Measurements from ENCODE around the gene CLSTN1.
"Not testable (repeated sequence)": the region's sequence is repeated elsewhere in the genome, so short reads cannot be mapped to it uniquely, and the experiment has no call there.

CLSTN1 gene

DNA sequence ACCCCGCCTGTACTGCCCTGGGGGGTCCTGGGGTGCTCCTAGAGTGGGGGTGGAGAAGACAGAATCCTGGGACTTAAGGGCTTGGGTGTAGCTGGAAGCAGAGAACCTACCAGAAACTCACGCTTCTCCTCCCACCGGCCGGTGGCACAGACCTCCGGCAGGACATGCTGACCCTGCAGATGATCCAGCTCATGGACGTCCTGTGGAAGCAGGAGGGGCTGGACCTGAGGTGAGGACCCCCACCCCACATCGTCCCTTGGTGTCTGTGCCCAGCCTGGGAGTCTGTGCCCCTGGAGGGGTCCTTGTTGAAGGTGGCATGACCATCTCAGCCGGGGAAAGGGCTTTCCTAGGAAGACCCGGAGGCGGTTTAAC is 101.4 kb downstream of the CLSTN1 start:
- Mint-ChIP-seq H3K36me3 (ENCODE audit: low read depth) (peaks cover 58% of the 10 kb centered on the region), H3K27me3 (no peaks in the 10 kb centered on the region), H3K27ac (no peak overlapping the region), H3K4me1 (peaks cover 58% of the 10 kb centered on the region), H3K9me3 (no peaks in the 10 kb centered on the region), H3K4me3 (no peak overlapping the region)
- ATAC-seq (no peak), DNase-seq (no peak)

DNA sequence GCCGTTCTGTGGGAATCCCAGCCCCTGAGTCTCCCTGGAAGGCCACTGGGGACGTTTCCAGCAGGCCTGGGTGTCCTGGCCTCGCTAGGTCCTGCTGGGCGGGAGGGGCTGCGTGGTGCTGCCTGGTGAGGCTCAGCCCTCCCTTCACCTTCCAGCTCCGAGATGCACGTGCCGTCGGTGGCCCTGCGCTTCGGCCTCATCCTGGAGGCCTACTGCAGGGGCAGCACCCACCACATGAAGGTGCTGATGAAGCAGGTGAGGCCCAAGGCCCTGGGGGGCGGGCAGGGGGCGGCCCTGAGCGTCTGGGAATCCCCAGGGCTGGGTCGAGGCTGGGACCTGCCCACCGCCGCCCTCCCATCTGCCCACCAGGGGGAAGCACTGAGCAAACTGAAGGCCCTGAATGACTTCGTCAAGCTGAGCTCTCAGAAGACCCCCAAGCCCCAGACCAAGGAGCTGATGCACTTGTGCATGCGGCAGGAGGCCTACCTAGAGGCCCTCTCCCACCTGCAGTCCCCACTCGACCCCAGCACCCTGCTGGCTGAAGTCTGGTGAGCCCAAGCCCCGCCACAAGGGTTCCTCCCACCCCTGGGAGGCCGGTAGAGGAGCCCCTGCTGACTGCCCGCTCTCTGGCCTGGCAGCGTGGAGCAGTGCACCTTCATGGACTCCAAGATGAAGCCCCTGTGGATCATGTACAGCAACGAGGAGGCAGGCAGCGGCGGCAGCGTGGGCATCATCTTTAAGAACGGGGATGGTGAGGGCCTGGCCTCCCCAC is 102.0 kb downstream of the CLSTN1 start:
- ATAC-seq = peak; percentile 33

DNA sequence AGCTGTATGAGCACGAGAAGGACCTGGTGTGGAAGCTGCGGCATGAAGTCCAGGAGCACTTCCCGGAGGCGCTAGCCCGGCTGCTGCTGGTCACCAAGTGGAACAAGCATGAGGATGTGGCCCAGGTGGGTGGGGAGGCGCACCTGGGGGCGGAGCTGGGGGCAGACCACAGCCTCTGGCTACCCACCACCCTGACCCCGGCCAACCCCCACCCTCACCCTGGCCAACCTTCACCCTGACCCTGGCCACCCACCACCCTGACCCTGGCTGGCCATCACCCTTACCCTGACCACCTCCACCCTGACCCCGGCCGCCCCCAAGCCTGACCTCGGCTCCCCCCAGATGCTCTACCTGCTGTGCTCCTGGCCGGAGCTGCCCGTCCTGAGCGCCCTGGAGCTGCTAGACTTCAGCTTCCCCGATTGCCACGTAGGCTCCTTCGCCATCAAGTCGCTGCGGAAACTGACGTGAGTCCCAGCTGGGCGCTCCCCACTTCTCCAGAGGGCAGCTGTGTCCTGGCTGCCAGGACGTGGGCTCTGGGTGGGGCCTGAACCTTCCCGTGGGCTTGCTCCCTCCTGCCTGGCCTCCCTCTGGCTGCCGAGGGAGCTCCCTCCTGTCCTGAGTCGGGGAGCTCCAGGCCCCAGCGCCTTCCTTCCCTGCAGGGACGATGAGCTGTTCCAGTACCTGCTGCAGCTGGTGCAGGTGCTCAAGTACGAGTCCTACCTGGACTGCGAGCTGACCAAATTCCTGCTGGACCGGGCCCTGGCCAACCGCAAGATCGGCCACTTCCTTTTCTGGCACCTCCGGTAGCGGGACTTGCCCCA is 102.8 kb downstream of the CLSTN1 start:
- H3K4me1 Mint-ChIP-seq = peaks cover 59% of the 10 kb centered on the region
- ATAC-seq (no peak), DNase-seq (no peak)
- H3K9me3 Mint-ChIP-seq = no peaks in the 10 kb centered on the region
- H3K4me3 Mint-ChIP-seq = no peak overlapping the region
- H3K27me3 Mint-ChIP-seq = no peaks in the 10 kb centered on the region
- peaks cover 57% of the 10 kb centered on the region for H3K36me3 Mint-ChIP-seq (ENCODE audit: low read depth)
- peak overlapping the region; percentile 46 for H3K27ac Mint-ChIP-seq

More for the DNA sequence above, 102.0 kb downstream of the CLSTN1 start:
- peak; percentile 87 for DNase-seq
- peak overlapping the region; percentile 46 for H3K27ac Mint-ChIP-seq
- H3K36me3 Mint-ChIP-seq (ENCODE audit: low read depth) = peaks cover 56% of the 10 kb centered on the region
- no peaks in the 10 kb centered on the region for H3K9me3 Mint-ChIP-seq
- H3K4me1 Mint-ChIP-seq = peaks cover 58% of the 10 kb centered on the region
- H3K4me3 Mint-ChIP-seq = no peak overlapping the region
- no peaks in the 10 kb centered on the region for H3K27me3 Mint-ChIP-seq

DNA sequence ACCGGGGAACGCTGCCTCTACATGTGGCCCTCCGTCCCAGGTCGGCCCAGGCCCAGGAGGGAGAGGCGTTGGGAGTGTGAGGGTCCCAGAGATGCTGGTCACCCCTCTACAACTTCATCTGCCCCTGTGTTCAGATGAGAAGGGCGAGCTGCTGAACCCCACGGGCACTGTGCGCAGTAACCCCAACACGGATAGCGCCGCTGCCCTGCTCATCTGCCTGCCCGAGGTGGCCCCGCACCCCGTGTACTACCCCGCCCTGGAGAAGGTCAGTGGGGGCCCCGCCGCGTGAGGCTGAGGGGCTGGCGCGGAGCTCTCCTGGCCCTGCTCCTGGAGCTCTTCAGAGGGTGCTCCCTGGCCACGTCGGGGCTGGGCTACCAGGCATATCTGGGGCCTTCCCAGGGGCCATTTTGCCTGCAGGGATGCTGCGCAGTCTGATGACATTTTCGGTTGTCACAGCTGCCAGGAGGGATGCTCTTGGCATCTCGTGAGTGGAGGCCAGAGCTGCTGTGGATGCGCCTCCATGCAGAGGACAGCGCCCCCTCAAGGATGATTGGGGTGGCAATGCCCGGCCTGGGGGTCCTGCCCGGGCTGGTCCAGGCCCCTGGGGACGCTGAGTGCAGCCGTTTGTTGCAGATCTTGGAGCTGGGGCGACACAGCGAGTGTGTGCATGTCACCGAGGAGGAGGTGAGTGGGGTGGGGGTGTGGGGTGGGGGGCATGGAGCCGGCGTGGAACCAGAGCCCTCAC is 103.6 kb downstream of the CLSTN1 start:
- no peak for DNase-seq
- H3K36me3 Mint-ChIP-seq (ENCODE audit: low read depth) = peaks cover 60% of the 10 kb centered on the region
- H3K4me1 Mint-ChIP-seq = peaks cover 64% of the 10 kb centered on the region
- no peaks in the 10 kb centered on the region for H3K9me3 Mint-ChIP-seq
- no peak overlapping the region for H3K4me3 Mint-ChIP-seq
- H3K27ac Mint-ChIP-seq = peak overlapping the region; percentile 52
- no peaks in the 10 kb centered on the region for H3K27me3 Mint-ChIP-seq
- no peak for ATAC-seq

DNA sequence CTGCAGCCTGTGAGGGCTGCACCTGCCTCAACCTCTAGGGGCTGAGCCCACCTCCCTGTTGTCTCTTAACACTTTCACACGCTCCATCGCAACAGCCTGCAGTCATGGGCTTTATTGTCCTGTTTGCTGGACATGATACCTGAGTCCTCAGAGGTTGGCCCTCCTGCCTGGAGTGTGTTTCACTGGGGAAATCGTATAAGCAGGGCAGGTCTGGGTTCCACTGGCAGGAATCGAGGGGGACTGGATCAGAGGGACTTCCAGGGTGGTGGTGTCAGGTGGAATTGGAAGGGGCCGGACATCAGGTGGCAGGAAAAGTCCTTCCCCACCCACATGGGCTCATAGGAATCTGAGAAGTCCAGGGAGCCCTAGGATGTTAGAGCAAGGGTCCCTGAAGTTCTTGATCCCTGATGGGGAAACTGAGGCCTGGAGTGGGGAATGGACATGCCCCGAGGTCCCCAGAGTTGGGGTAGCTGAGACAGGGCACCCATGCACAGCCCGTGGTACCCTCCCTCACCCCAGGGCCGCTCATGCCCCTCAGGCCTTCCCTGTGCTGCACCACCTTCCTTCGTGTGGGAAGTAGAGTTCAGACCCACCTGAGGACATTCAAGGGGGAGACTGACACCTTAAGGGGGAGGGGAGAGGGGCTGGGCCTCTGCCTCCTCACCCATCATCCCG is 105.6 kb downstream of the CLSTN1 start:
- H3K27ac Mint-ChIP-seq = peak overlapping the region; percentile 95
- peaks cover 47% of the 10 kb centered on the region for H3K36me3 Mint-ChIP-seq (ENCODE audit: low read depth)
- DNase-seq (no peak), ATAC-seq (no peak)
- no peaks in the 10 kb centered on the region for H3K9me3 Mint-ChIP-seq
- no peaks in the 10 kb centered on the region for H3K27me3 Mint-ChIP-seq
- peaks cover 71% of the 10 kb centered on the region for H3K4me1 Mint-ChIP-seq
- peak overlapping the region; percentile 83 for H3K4me3 Mint-ChIP-seq

DNA sequence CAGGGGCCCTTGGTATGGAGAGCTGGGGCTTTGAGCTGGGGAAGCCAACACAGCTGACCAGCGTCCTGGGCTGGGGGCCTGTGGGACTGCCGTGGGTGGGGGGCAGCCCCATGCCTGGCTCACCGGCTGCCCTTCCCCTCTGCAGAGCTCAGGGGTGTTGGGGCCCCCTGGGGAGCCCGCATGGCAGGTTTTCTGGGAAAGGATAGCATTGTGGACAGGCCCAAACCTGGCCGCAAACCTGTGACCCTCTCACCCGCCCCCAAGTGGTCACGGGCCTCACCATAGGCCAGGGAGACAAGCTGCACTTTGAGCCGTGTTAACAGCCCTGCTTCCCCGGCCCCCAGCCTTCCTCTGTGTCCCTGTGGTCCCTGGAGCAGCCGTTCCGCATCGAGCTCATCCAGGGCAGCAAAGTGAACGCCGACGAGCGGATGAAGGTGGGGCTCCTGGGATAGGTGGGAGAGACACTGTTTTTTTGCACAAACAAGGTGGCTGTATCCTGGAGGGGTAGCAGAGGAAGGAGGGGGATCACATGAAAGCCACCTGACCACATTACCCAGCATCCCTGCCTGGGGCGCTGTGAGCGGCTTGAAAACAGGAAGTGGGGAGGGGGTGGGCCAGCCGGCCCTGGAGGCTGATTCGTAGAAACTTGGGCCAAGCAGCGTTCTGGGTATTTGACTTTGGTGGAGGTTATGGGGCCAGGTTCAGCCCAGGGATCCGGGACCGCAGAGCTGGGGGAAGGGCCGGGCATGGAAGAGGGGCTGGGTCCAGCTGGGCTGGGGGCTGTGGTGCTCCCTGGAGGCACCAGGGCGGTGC is 106.4 kb downstream of the CLSTN1 start:
- ATAC-seq = peak; percentile 65

DNA sequence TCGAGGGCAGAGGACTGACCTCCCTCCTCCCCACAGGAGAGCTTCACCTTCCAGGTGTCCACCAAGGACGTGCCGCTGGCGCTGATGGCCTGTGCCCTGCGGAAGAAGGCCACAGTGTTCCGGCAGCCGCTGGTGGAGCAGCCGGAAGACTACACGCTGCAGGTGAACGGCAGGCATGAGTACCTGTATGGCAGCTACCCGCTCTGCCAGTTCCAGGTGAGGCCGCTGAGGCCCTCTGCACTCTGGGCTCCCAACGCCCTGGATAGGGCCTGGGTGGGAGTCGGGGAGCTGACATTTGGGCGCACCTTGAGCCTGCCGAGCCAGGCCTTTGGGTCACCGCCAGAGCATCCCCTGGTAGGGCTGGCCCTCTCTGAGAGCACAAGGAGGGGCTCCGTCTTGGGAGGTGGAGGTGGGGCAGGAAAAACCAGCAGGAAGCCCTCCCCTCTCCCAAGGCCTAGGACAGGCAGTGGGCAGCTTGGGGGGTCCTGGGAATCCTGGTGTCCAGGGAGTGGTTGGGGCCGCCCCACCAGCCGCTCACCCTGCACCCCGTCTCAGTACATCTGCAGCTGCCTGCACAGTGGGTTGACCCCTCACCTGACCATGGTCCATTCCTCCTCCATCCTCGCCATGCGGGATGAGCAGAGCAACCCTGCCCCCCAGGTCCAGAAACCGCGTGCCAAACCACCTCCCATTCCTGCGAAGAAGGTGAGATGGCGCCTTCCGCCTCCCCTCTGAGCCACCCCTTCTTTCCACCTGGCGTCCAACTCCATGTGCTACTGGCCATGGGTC is 107.2 kb downstream of the CLSTN1 start:
- ATAC-seq (no peak), DNase-seq (peak; percentile 41)
- Mint-ChIP-seq H3K27ac (peak overlapping the region; percentile 95), H3K36me3 (ENCODE audit: low read depth) (peaks cover 43% of the 10 kb centered on the region), H3K9me3 (no peaks in the 10 kb centered on the region), H3K27me3 (no peaks in the 10 kb centered on the region), H3K4me3 (peak overlapping the region; percentile 83), H3K4me1 (peaks cover 81% of the 10 kb centered on the region)

More for the DNA sequence above, 106.4 kb downstream of the CLSTN1 start:
- Mint-ChIP-seq H3K36me3 (ENCODE audit: low read depth) (peaks cover 43% of the 10 kb centered on the region), H3K27me3 (no peaks in the 10 kb centered on the region), H3K4me3 (peak overlapping the region; percentile 83), H3K4me1 (peaks cover 78% of the 10 kb centered on the region), H3K9me3 (no peaks in the 10 kb centered on the region), H3K27ac (peak overlapping the region; percentile 95)
- DNase-seq = peak; percentile 83

DNA sequence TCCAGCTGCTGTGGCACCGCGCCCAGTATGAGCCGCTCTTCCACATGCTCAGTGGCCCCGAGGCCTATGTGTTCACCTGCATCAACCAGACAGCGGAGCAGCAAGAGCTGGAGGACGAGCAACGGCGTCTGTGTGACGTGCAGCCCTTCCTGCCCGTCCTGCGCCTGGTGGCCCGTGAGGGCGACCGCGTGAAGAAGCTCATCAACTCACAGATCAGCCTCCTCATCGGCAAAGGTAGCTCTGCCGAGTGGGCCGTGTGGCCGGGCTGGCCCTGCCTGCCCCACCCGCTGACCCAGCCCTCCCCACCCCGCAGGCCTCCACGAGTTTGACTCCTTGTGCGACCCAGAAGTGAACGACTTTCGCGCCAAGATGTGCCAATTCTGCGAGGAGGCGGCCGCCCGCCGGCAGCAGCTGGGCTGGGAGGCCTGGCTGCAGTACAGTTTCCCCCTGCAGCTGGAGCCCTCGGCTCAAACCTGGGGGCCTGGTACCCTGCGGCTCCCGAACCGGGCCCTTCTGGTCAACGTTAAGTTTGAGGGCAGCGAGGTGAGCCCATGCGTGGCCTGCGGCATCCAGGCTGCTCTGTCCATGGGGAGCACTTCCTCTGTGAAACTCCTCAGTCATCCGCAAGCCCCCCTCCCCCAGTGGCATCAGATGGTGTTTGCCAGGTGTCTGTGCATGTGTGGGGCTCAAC is 108.1 kb downstream of the CLSTN1 start:
- Mint-ChIP-seq H3K27ac (peak overlapping the region; percentile 95), H3K4me1 (peaks cover 80% of the 10 kb centered on the region), H3K4me3 (peak overlapping the region; percentile 83), H3K9me3 (no peaks in the 10 kb centered on the region), H3K36me3 (ENCODE audit: low read depth) (peaks cover 48% of the 10 kb centered on the region), H3K27me3 (no peaks in the 10 kb centered on the region)
- DNase-seq (peak; percentile 59), ATAC-seq (peak; percentile 7)

DNA sequence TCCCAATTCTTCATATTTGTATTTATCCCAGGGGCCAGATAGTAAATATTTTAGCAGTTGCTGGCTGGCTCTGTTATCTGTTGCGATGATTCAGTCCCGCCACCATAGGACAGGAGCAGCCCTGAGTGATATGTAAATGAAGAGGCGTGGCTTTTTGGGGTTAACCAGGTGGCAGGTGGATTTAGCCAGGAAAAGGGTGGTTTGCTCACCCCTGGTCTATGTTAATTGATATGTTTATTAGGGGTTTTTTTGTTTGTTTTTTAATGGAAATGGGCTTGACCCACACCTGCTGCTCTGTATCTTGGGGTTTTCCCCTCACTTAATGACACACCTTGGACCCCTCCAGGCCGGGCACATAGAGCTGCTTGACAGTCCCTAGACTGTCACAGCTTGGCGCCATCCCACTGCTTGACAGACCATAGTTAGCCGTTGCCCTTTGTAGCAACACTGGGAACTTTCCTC is 109.5 kb downstream of the CLSTN1 start:
- Mint-ChIP-seq H3K27me3 (no peaks in the 10 kb centered on the region), H3K4me3 (peak overlapping the region; percentile 25), H3K9me3 (no peaks in the 10 kb centered on the region), H3K36me3 (ENCODE audit: low read depth) (peaks cover 49% of the 10 kb centered on the region), H3K27ac (peak overlapping the region; percentile 63), H3K4me1 (peaks cover 70% of the 10 kb centered on the region)
- DNase-seq = peak; percentile 52
- ATAC-seq = peak; percentile 55

DNA sequence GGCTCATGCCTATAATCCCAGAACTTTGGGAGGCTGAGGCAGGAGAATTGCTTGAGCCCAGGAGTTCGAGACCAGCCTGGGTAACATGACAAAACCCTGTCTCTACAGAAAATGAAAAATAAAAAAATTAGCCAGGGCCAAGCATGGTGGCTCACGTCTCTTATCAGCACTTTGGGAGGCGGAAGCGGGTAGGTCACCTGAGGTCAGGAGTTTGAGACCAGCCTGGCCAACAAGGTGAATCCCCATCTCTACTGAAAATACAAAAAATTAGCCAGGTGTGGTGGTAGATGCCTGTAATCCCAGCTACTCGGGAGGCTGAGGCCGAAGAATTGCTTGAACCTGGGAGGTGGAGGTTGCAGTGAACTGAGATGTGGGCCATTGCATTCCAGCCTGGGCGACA is 111.0 kb downstream of the CLSTN1 start:
- H3K27ac Mint-ChIP-seq, DNase-seq, H3K27me3 Mint-ChIP-seq, H3K9me3 Mint-ChIP-seq, H3K4me3 Mint-ChIP-seq, ATAC-seq: not testable (repeated sequence)
- H3K36me3 Mint-ChIP-seq (ENCODE audit: low read depth) = peaks cover 45% of the 10 kb centered on the region
- peaks cover 59% of the 10 kb centered on the region for H3K4me1 Mint-ChIP-seq

DNA sequence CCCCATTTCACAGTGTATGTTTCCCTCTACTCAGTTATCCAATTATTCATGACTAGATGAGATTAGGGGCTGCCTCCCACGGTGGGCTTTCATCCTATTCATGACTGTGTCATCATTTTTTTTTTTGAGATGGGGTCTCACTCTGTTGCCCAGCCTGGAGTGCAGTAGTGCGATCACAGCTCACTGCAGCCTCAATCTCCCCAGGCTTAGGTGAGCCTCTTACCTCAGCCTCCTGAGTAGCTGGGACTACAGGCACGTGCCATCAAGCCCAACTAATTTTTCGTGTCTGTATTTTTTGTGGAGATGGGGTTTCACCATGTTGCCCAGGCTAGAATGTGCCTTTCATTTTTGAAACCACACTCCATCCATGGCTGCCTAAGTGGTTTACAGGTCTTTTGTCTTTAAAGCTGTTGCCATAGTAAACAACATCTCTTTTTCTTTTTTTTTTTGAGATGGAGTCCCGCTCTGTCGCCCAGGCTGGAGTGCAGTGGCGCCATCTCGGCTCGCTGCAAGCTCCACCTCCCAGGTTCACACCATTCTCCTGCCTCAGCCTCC is 112.2 kb downstream of the CLSTN1 start:
- H3K36me3 Mint-ChIP-seq (ENCODE audit: low read depth) = peaks cover 44% of the 10 kb centered on the region

DNA sequence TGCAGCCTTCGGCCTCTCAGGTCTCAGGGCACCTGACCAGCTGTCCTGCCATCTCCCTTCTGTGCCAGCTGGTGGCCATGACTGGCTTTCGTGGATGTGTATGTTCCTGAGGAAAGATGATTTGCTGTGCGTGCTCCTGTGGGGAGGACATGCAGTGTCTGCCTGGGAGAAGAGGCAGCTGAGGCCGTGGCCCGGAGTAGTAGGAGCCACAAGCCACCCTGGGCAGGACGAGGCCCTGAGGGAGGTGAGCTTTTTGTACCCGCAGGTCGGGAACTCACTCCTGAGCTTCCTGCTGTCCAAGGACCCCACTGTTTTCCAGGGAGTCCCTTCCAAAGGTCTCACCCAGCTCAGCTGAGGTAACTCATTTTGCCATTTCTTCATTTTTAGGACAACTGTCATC is 113.7 kb downstream of the CLSTN1 start:
- Mint-ChIP-seq H3K9me3 (no peaks in the 10 kb centered on the region), H3K27ac (peak overlapping the region; percentile 46), H3K36me3 (ENCODE audit: low read depth) (peaks cover 43% of the 10 kb centered on the region), H3K27me3 (no peaks in the 10 kb centered on the region), H3K4me3 (no peak overlapping the region), H3K4me1 (peaks cover 58% of the 10 kb centered on the region)
- DNase-seq = no peak
- no peak for ATAC-seq

More for the DNA sequence above, 112.2 kb downstream of the CLSTN1 start:
- Mint-ChIP-seq H3K27ac (peak overlapping the region; percentile 33), H3K27me3 (no peaks in the 10 kb centered on the region), H3K9me3 (no peaks in the 10 kb centered on the region), H3K4me3 (no peak overlapping the region), H3K4me1 (peaks cover 56% of the 10 kb centered on the region)
- DNase-seq (no peak), ATAC-seq (no peak)
